ENCODE measurements around the gene NLRC3. TPM values are rescaled to one million over a fixed set of nuclear protein-coding genes. Genes with fewer than 3 reads are reported as not detected.
"Not testable (repeated sequence)": the region's sequence is repeated elsewhere in the genome, so short reads cannot be mapped to it uniquely, and the experiment has no call there.

NLRC3 gene
- polyA plus RNA-seq, 3 donors: 0.22 to 0.86 (median 0.26) TPM

- WGBS, 3 donors: 74 to 83% (median 80%) methylated on average over 22 of the region's 22 CpGs
- H3K27ac ChIP-seq (ENCODE audit: low read depth, low read length): no peak overlapping the region
These were observed 75.3 kb downstream of the NLRC3 start for GRCh38 chr16:3501783-3502400.

- WGBS, 3 donors: 8 to 16% (median 11%) methylated on average over 24 of the region's 24 CpGs
- H3K27ac ChIP-seq (ENCODE audit: low read depth, low read length): not testable (repeated sequence)
These were observed 75.8 kb downstream of the NLRC3 start for GRCh38 chr16:3501412-3501761.

GRCh38 chr16:3498988-3499387 is 78.2 kb downstream of the NLRC3 start:
- WGBS, 3 donors: 97 to 98% (median 98%) methylated on average over 16 of the region's 16 CpGs
- H3K27ac ChIP-seq (ENCODE audit: low read depth, low read length): no peak overlapping the region

GRCh38 chr16:3497771-3498170 is 79.4 kb downstream of the NLRC3 start:
- no peak overlapping the region for H3K27ac ChIP-seq (ENCODE audit: low read depth, low read length)
- WGBS, 3 donors: 95 to 99% (median 97%) methylated on average over 4 of the region's 4 CpGs

GRCh38 chr16:3496386-3496785 is 80.8 kb downstream of the NLRC3 start:
- WGBS, 3 donors: 94 to 96% (median 96%) methylated on average over 30 of the region's 30 CpGs
- H3K27ac ChIP-seq (ENCODE audit: low read depth, low read length): no peak overlapping the region

- H3K27ac ChIP-seq (ENCODE audit: low read depth, low read length): no peak within 1 kb of the TSS
- 87 to 97% (median 95%) methylated on average over 3 of the region's 3 CpGs for WGBS, 3 donors
These were observed 82.0 kb downstream of the NLRC3 start, which contains the start of gene C16orf90 for GRCh38 chr16:3495176-3495575. TSS of gene C16orf90 (minus strand) at chr16:3495489. CDS start at chr16:3495421, 68 bp downstream.

- 95% methylated on average over 16 of the region's 16 CpGs for WGBS, 3 donors
These were observed 82.7 kb downstream of the NLRC3 start for GRCh38 chr16:3494386-3494973.

GRCh38 chr16:3492356-3492755 is 84.8 kb downstream of the NLRC3 start:
- no peak overlapping the region for H3K27ac ChIP-seq (ENCODE audit: low read depth, low read length)
- 87 to 95% (median 89%) methylated on average over 9 to 10 of the region's 10 CpGs for WGBS, 3 donors

More at GRCh38 chr16:3494386-3494973, 82.7 kb downstream of the NLRC3 start:
- no peak overlapping the region for H3K27ac ChIP-seq (ENCODE audit: low read depth, low read length)

- H3K27ac ChIP-seq (ENCODE audit: low read depth, low read length): no peak overlapping the region
- 39 to 54% (median 46%) methylated on average over 17 of the region's 17 CpGs for WGBS, 3 donors
These were observed 86.1 kb downstream of the NLRC3 start for GRCh38 chr16:3490911-3491629.

Other genes with a start within 250 kb of the NLRC3 start
- gene OR2C1, start 221.5 kb downstream of the NLRC3 start, polyA plus RNA-seq: under 1 TPM in 2 of 3 donors, not detected in 1; 0.03 to 0.09 TPM
- 10 to 100 TPM in 1 of 3 donors, 1 to 10 TPM in 2; 4.5 to 10.1 (median 6.0) TPM for gene ZSCAN32, start 176.4 kb downstream of the NLRC3 start, polyA plus RNA-seq
- 1 to 10 TPM; 3.4 to 4.7 (median 4.3) TPM for gene ZNF174, start 176.2 kb downstream of the NLRC3 start, polyA plus RNA-seq
- gene ZNF597, start 133.9 kb downstream of the NLRC3 start, polyA plus RNA-seq: 1 to 10 TPM in 2 of 3 donors, under 1 TPM in 1; 0.58 to 1.5 (median 1.0) TPM
- 10 to 100 TPM; 25.0 to 32.4 (median 25.9) TPM for gene NAA60, start 133.7 kb downstream of the NLRC3 start, polyA plus RNA-seq
- gene C16orf90, start 81.9 kb downstream of the NLRC3 start, polyA plus RNA-seq: not detected
- gene CLUAP1, start 76.4 kb downstream of the NLRC3 start, polyA plus RNA-seq: 10 to 100 TPM in 1 of 3 donors, 1 to 10 TPM in 2; 8.5 to 16.5 (median 9.3) TPM
- 1 to 10 TPM in 2 of 3 donors, under 1 TPM in 1; 0.84 to 1.7 (median 1.3) TPM for gene SLX4, start 34.2 kb upstream of the NLRC3 start, polyA plus RNA-seq
- gene DNASE1, start 77.3 kb upstream of the NLRC3 start, polyA plus RNA-seq: 1 to 10 TPM; 3.3 to 6.0 (median 4.7) TPM
- gene TRAP1, start 140.1 kb upstream of the NLRC3 start, polyA plus RNA-seq: 10 to 100 TPM; 52.4 to 87.2 (median 65.8) TPM